Spinal cord (tissue), 10 donors: Measurements from ENCODE around the gene MTMR1. TPM values are rescaled to one million over a fixed set of nuclear protein-coding genes. Genes with fewer than 3 reads are reported as not detected.

Source experiments
- DNase-seq, 6 donors: peaks; one replicate each; pipeline versions ENCODE4 v3.0.0 to v3.0.0-alpha.2; 2013 to 2015; ENCODE audit warnings: low spot score in 6 of 6, low read depth in 4 of 6
- H3K27ac ChIP-seq: one replicate; pipeline ENCODE4 v1.5.1; 2013; ENCODE audit warnings: low read depth, low read length, control low read depth
- H3K27me3 ChIP-seq: one replicate; pipeline ENCODE4 v1.6.1; 2013; ENCODE audit warnings: low read length; ENCODE audit not compliant: control insufficient read depth, insufficient read depth
- H3K36me3 ChIP-seq: one replicate; pipeline ENCODE4 v1.6.1; 2013; ENCODE audit warnings: low read length; ENCODE audit not compliant: control insufficient read depth, insufficient read depth
- H3K4me1 ChIP-seq: one replicate; pipeline ENCODE4 v1.6.1; 2013; ENCODE audit warnings: low read length; ENCODE audit not compliant: control insufficient read depth, insufficient read depth
- H3K4me3 ChIP-seq: one replicate; pipeline ENCODE4 v1.5.1; 2013; ENCODE audit warnings: low read depth, low read length, control low read depth
- H3K9me3 ChIP-seq: one replicate; pipeline ENCODE4 v1.6.1; 2013; ENCODE audit warnings: low read length; ENCODE audit not compliant: control insufficient read depth, insufficient read depth
- WGBS: methylation state at CpG from one replicate; pipeline ENCODE4 v1.1.5; 2013; ENCODE audit warnings: missing lambda C conversion rate; ENCODE audit not compliant: insufficient coverage; 5-methylcytosine and 5-hydroxymethylcytosine counted together
- polyA plus RNA-seq, 2 donors: library from polyadenylated mRNA; unstranded; fragments of 120-200 nt; gene quantifications; one replicate each; pipeline ENCODE4 v1.2.1, GENCODE V29; 2013; ENCODE audit not compliant: insufficient read length in 2 of 2
- total RNA-seq, 2 donors: library from RNA; depleted of rRNA in 1 of 2; stranded (reverse); fragments of 120-200 nt in 1 of 2; fragments of >200 nt in 1 of 2; gene quantifications; one replicate each; pipeline versions ENCODE4 v1.2.3 to v1.2.4, GENCODE V29; 2013 to 2014
- donor health status: healthy.

Gene MTMR1
- total and polyA plus RNA-seq, 4 donors: 19.4 to 35.2 (median 31.0) TPM

DNA sequence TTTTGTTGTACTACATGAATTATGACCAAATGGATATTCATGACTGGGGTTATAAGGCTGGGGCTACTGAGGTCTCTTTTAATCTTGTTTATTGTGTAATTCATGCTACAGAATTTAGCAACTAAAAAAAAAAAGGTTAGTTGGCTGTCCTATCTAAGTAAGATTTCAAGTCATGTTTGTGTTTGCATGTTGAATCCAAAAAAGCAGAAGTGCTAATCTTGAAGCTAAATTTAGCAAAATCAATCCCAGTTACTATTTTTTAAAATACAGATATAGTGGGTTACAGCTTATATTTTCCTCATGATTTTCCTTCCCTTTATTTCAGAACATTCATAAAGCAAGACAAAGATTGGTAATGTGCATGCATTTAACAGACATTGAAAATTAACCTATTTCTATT lies 19.4 kb downstream of the MTMR1 start:
- Histone ChIP-seq H3K4me3 (no peak overlapping the region), H3K4me1 (peaks cover 7% of the 10 kb centered on the region), H3K36me3 (no peaks in the 10 kb centered on the region), H3K27me3 (no peaks in the 10 kb centered on the region), H3K9me3 (no peaks in the 10 kb centered on the region), H3K27ac (no peak overlapping the region)
- DNase-seq: no peak

DNA sequence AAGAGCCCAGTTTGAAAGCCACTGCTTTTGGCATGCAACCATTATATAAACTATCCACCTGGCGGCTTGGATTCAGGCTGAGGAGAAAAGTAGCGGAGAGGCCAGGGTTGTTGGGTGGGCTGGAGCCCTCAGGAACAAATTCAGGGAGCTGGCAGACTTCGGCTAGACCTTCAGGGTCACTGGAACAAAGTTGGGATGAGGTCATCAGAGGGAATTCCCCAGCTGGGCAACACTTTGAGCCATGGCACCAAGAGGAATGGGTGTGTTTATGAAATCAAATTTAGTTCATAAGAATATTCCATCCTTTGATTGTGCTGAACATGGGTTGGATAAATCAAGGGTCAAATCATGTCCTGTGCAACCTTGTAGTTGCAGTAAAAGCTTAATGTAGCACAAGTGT lies 22.0 kb downstream of the MTMR1 start:
- 49% methylated on average over 3 of the region's 3 CpGs for WGBS
- Histone ChIP-seq H3K27ac (no peak overlapping the region), H3K36me3 (no peaks in the 10 kb centered on the region), H3K4me1 (peaks cover 4% of the 10 kb centered on the region), H3K4me3 (no peak overlapping the region), H3K27me3 (no peaks in the 10 kb centered on the region), H3K9me3 (no peaks in the 10 kb centered on the region)
- DNase-seq: no peak

DNA sequence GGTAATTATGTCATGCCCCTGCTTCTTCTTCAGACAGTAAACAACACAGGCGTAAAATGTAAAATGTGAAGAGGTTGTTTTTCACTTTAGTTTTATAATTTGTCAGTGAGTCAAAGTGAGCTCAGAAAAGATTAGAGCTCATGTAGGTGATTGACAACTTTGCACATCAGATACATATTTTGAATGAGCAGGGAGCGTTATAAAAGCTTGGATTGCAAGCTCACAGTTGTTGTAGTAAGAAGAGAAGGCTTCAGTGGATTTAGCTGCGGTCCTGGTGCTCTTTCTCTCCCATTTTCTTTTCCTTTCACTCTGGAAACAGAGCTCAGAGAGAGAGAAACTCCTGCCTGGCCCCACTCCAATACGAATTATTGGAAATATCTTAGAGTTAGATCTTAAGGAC lies 26.4 kb downstream of the MTMR1 start:
- WGBS: no CpG with 5 or more reads among the region's 4 CpGs
- Histone ChIP-seq H3K9me3 (no peaks in the 10 kb centered on the region), H3K4me1 (peaks cover 4% of the 10 kb centered on the region), H3K36me3 (no peaks in the 10 kb centered on the region), H3K4me3 (no peak overlapping the region), H3K27me3 (no peaks in the 10 kb centered on the region), H3K27ac (no peak overlapping the region)
- no peak for DNase-seq

DNA sequence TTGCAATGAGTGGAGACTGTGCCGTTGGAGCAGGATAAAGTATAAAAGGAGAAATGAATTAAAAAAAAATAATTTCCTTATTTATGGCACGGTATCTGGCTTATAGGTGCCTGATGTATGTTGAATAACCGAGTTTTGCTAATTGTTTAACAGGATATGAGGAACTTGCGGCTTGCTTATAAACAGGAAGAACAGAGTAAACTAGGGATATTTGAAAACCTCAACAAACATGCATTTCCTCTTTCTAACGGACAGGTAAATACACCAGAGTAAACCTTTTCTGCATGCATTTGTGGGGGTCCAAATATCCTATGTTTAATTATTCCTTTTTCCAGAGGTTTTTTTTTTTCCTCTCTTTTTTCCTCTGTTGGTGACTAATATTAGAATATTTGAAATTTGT lies 36.8 kb downstream of the MTMR1 start:
- no CpG with 5 or more reads among the region's 5 CpGs for WGBS
- Histone ChIP-seq H3K9me3 (no peaks in the 10 kb centered on the region), H3K4me3 (no peak overlapping the region), H3K27me3 (no peaks in the 10 kb centered on the region), H3K27ac (no peak overlapping the region), H3K4me1 (no peaks in the 10 kb centered on the region), H3K36me3 (peaks cover 4% of the 10 kb centered on the region)
- no peak for DNase-seq

DNA sequence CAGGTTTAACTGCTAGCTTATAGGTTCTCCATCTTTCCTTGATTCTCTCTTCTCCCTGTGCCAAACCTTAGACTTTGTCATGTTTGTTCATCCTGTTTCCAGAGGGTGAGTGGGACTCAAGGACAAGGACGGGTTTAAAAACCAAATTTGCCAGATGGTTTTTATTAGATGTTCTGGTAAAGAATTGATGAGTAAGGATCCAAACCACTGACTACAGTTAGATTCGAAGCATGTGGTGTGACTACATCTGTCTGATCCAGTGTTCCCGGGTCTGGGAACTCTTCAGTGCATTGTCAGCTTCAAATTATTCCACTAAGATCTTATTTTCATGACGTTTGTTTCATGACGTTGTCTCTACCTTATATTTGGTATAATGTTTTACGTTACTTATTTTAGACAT lies 37.5 kb downstream of the MTMR1 start:
- Histone ChIP-seq H3K27me3 (no peaks in the 10 kb centered on the region), H3K4me3 (no peak overlapping the region), H3K4me1 (no peaks in the 10 kb centered on the region), H3K36me3 (peaks cover 4% of the 10 kb centered on the region), H3K27ac (no peak overlapping the region), H3K9me3 (no peaks in the 10 kb centered on the region)
- DNase-seq: no peak
- WGBS: 100% methylated on average over 1 of the region's 6 CpGs

DNA sequence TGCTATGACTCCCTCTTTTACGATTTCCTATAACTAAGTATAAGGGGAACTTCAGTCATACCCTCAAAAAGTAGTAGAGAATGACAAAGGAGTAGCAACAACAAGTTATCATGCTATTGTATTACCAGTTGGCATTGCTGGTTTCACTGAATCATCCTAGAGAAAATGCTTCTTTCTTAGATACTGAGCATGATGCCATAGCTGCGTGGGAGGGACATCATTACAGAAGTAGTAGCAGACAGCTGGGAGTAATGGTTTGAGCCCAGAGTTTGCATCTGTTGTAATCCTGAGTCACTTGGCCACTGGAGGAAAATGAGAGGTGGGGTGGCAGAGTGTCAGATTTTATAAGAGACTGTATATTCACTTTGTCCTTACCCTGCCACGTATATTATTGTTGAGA lies 38.6 kb downstream of the MTMR1 start:
- DNase-seq: no peak
- no peaks in the 10 kb centered on the region for H3K27me3 ChIP-seq
- 50% methylated on average over 1 of the region's 3 CpGs for WGBS

DNA sequence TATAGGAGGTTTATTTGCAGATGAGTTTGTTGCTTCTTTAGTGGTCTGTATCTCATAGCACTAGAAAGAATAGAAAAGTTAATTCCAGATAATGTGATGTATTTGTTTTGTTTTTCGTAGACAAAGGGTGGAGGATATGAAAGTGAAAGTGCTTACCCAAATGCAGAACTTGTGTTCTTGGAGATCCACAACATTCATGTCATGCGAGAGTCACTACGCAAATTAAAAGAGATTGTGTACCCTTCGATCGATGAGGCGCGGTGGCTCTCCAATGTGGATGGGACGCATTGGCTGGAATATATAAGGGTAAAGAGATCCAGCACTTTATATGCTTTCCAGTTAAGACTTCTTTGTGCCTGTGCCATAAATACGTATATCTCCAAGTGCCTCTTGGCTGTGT lies 43.3 kb downstream of the MTMR1 start:
- peaks cover 7% of the 10 kb centered on the region for H3K36me3 ChIP-seq
- no peak overlapping the region for H3K4me3 ChIP-seq
- 60% methylated on average over 3 of the region's 9 CpGs for WGBS

More for the DNA sequence above, 38.6 kb downstream of the MTMR1 start:
- Histone ChIP-seq H3K4me3 (no peak overlapping the region), H3K36me3 (peaks cover 4% of the 10 kb centered on the region), H3K4me1 (no peaks in the 10 kb centered on the region), H3K27ac (no peak overlapping the region), H3K9me3 (no peaks in the 10 kb centered on the region)

DNA sequence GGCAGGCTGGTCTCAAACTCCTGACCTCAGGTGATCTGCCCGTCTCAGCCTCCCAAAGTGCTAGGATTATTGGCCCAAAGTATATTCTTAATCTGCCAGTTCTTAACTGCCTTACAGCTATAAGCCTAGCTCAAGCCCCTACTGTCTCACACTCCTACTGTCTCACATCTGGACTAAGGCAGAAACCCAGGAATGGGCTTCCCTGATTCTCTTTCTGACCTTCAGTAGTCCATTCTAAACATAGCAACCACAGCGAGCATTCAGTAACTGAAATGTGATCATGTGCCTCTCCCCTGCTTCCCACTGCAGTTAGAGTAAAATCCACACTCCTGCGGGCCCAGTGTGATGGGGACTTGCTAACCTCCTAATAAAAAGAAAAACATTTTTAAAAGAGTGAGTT lies 58.9 kb downstream of the MTMR1 start:
- 100% methylated on average over 1 of the region's 3 CpGs for WGBS
- H3K4me1 ChIP-seq: no peaks in the 10 kb centered on the region
- no peaks in the 10 kb centered on the region for H3K9me3 ChIP-seq
- H3K27me3 ChIP-seq: no peaks in the 10 kb centered on the region
- H3K36me3 ChIP-seq: peaks cover 18% of the 10 kb centered on the region
- no peak overlapping the region for H3K27ac ChIP-seq
- no peak for DNase-seq
- H3K4me3 ChIP-seq: no peak overlapping the region

More for the DNA sequence above, 43.3 kb downstream of the MTMR1 start:
- Histone ChIP-seq H3K27me3 (no peaks in the 10 kb centered on the region), H3K4me1 (no peaks in the 10 kb centered on the region), H3K9me3 (no peaks in the 10 kb centered on the region), H3K27ac (no peak overlapping the region)
- no peak for DNase-seq

DNA sequence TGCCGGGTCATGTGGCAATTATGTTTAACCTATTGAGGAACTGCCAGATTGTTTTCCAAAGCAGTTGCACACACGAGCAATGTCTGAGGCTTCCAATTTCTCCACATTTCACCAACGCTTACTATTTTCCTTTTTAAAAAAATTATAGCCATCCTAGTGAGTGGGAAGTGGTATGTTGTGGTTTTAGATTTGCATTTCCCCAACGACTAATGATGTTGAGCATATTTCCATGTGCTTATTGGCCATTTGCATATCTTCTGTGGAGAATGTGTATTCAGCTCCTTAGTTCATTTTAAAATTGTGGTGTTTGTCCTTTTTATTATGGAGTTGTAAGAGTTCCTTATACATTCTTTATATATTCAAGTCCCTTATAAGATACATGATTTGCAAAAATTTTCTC lies 60.2 kb downstream of the MTMR1 start:
- no peaks in the 10 kb centered on the region for H3K4me1 ChIP-seq
- H3K27me3 ChIP-seq: no peaks in the 10 kb centered on the region
- peaks cover 30% of the 10 kb centered on the region for H3K36me3 ChIP-seq
- H3K9me3 ChIP-seq: no peaks in the 10 kb centered on the region
- WGBS: 100% methylated on average over 1 of the region's 4 CpGs
- H3K4me3 ChIP-seq: no peak overlapping the region
- no peak overlapping the region for H3K27ac ChIP-seq
- no peak for DNase-seq

DNA sequence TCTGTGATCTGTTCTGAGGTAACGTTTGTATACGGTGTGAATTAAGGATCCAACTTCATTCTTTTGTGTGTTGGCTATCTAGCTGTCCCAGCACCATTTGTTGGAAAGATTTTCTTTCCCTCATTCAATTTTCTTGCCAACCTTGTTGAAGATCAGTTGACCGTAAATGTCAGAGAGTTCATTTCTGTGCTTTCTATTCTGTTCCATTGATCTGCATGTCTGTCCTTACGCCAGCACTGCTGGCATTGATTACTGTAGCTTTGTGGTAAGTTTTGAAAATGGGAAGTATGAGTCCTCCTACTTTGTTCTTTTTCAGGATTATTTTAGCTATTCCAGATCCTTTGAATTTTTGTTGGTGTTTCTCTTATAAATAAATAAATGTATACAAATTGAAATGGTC lies 60.8 kb downstream of the MTMR1 start:
- Histone ChIP-seq H3K4me1 (no peaks in the 10 kb centered on the region), H3K27ac (no peak overlapping the region), H3K4me3 (no peak overlapping the region), H3K27me3 (no peaks in the 10 kb centered on the region), H3K36me3 (peaks cover 30% of the 10 kb centered on the region), H3K9me3 (no peaks in the 10 kb centered on the region)
- DNase-seq: no peak
- WGBS: no CpG with 5 or more reads among the region's 4 CpGs
